Stimulated activated CD4-positive, alpha-beta T cell treated with anti-CD3 and anti-CD28 coated beads, Interleukin-4, amount 100 ng/mL, for 48 hours (primary cell): ENCODE results near the gene ERMAP.
"Not testable (repeated sequence)": the region's sequence is repeated elsewhere in the genome, so short reads cannot be mapped to it uniquely, and the experiment has no call there.

Source experiments
- DNase-seq, 2 donors: peaks; one replicate each; pipeline ENCODE4 v3.0.0-alpha.2; 2020; ENCODE audit warnings: low read depth in 2 of 2

The ERMAP gene

DNA sequence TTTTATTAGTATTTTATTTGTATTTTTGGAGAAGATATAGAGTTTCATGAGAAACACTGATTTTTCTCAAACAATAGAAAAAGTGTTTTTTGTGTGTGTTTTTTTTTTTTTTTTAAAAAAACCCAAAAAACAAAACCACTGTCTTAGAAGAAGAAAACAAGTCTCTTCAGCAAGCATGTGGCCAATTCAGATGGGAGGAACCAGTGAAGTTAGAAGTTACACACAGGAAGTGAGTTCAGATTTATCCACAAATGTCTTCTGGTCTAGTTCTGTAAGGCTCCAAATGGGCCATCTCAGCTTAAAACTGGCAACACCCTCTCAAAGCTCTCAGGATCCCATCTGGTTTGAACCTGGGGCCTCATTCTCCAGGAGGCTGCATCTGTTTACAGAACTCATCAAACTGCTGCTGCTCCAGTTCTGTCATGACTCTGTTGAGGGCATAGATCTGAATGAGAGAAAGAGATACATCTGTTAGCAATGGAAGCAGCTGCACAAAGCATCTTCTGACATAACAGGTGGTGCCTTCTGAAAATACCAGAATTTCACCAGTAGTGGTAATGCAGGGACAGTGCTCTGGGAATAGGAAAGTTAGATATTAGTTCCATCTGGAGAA is 9.8 kb upstream of the ERMAP start:
- DNase-seq = no peak

- DNase-seq = not testable (repeated sequence)
Measured at GRCh38 chr1:42814815-42815214, 2.1 kb upstream of the ERMAP start.

- DNase-seq = no peak
Measured at GRCh38 chr1:42815941-42816584, 859 bp upstream of the ERMAP start.

- no peak for DNase-seq
Measured at GRCh38 chr1:42817440-42817767, 482 bp downstream of the ERMAP start.

DNA sequence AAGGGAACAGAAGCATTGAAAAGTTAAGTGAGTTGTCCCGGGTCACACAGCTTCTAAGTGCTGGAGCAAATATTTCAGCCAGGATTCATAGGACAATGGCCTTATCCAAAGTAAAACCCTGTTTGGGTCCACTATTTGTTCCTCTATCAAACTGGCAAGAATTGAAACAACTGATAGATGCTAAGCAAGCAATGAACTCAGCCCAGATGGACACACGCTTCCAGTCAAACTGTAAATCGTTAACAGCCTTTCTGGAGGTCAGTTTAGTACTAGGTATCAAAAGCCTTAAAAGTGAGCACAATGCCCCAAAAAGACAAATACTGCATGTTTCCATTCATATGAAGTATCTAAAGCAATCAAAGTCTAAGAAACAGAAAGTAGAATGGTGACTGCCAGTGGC is 1.1 kb downstream of the ERMAP start:
- no peak for DNase-seq

- DNase-seq = no peak
Measured at GRCh38 chr1:42820813-42821212, 3.9 kb downstream of the ERMAP start.

GRCh38 chr1:42821690-42822089 is 4.8 kb downstream of the ERMAP start:
- no peak for DNase-seq

GRCh38 chr1:42822800-42823392 is 6.0 kb downstream of the ERMAP start:
- DNase-seq = no peak

DNA sequence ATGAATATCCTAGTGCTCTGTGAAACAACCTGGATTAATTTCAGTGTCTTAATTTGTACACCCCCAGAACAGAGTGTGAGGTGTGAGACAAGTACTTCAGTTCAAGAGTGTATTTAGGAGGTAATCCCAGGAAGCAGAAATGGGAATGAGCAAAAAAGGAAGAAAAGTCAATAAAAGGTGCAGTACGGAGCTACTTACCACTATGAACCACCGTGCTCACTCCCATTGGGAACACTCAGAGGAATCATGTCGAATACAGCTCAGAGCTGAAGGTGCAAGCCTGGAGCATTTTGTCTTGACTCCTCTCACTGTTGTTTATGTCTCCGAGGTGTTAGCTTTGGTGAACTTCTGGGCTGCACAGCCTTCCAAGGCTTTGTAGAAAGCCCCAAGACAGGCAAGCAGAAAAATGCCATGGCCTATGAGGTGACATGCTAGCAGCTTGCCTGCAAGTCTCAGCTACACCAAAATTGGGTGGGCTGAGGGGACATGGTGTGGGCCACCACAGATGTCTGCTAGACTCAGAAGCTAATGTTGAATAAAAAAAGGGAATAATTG is 7.6 kb downstream of the ERMAP start:
- DNase-seq = no peak

DNA sequence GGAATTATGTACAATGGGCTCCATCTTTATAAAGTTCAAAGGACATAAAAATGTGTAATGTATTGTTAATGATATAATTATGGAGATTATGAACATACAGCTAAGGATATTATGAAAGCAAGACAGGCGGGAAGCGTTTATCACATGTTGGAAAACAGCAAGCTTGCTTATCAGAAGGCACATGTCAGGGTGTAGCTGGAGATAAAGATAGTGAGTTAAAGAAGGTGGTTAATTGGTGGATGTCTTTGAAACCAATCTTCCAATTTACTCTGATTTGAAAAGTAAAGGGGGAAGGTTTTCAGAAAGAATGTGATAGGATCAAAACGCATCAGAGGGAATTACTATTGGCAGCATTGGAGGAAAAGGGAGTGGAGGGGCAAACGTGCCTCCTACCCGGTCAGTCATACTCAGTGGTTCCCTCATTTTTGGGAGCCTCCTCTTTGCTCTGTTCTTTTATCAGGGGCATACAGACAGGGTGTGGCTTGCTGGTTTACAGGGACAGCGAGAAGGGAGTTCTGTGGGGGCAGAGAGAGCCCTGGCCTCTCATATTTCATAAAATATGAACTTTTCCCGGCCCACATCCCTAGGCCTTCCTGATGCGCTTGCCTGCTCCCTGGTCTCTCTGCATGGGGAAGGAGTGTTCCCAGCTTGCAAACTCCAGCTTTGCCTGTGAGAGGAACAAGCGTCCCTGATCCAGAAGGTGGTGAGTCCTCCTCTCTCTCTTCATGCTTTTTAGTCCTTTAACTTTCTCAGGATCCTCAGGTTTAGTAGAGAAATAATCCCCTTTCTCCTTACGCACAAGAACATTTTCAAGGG is 8.3 kb downstream of the ERMAP start:
- no peak for DNase-seq

DNA sequence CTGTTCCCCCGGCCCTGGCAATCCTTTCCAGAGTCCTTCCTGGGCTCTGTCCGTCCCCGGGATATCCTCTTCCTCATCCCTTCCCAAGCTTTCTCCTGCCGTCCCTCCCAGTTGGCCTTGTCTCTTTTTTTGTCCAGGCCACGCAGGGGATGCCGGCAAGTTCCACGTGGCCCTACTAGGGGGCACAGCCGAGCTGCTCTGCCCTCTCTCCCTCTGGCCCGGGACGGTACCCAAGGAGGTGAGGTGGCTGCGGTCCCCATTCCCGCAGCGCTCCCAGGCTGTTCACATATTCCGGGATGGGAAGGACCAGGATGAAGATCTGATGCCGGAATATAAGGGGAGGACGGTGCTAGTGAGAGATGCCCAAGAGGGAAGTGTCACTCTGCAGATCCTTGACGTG is 13.7 kb downstream of the ERMAP start:
- DNase-seq = no peak

- DNase-seq = no peak
Measured at GRCh38 chr1:42831273-42831672, 14.4 kb downstream of the ERMAP start.

DNA sequence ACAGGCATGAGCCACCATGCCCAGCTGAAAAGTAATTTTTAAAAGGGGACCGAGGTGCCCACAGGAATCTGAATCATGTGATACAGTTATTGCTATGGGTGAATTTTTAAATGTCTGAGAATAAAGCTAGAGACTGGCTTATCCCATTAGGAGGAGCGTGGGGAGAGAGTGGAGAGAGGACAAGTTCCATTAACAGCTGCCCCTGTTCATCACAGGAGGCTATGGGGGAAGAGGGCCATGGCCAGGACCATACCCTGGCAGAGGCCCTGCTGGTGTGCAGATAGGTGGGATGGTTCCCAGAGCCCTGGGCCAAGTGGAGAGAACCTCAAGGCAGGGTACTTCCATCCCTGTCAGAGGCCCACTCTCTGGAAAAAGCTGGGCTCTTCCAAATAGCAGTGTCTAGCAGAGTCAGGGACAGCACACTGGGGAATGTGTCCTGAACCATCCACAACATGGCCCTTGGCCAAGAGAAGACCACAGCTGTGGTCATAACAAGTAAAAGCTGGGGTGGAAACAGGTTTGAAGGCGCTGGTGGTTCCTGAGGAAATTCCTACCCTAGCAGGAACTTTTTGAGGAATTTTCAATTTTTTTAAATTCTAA is 15.8 kb downstream of the ERMAP start:
- DNase-seq = no peak

DNA sequence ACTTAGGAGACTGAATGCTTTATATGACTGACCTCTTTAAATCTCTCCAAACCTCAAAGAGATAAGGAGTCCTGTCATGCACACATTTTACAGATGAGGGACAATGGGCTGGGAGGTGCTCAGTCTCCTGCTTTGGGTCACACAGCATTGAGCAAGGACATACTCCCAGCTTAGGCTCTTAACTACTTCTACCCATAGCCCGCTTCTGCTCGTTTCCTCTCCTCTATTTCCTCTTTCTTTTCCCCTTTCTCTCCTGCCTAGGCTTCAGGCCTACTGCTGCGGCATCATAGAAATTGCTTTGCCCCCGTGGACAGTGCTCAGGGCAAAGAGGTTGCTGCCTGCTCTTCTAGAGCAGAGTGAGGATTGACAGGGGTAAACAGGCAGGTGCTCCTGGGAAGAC is 17.1 kb downstream of the ERMAP start:
- no peak for DNase-seq

DNA sequence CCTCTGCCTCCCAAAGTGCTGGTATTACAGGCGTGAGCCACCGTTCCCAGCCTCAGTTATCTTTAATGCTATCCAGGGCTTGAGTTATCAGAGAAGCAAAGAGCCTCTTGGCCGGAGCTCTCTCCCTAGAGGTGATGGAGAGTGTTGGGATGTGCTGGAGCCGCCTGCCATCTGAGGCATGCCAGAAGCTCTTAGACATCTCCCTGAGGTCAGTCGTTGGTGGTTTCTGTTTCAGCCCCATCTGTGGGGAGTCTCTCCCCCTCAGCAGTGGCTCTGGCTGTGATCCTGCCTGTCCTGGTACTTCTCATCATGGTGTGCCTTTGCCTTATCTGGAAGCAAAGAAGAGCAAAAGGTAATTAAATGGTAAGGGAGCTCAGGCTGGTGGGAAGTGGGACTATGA is 17.9 kb downstream of the ERMAP start:
- DNase-seq = no peak

- DNase-seq = no peak
Measured at GRCh38 chr1:42835422-42835821, 18.5 kb downstream of the ERMAP start.

- DNase-seq = no peak
Measured at GRCh38 chr1:42837709-42838108, 20.8 kb downstream of the ERMAP start.

GRCh38 chr1:42838482-42839190 is 21.7 kb downstream of the ERMAP start:
- no peak for DNase-seq

GRCh38 chr1:42841010-42841409 is 24.1 kb downstream of the ERMAP start:
- no peak for DNase-seq

DNA sequence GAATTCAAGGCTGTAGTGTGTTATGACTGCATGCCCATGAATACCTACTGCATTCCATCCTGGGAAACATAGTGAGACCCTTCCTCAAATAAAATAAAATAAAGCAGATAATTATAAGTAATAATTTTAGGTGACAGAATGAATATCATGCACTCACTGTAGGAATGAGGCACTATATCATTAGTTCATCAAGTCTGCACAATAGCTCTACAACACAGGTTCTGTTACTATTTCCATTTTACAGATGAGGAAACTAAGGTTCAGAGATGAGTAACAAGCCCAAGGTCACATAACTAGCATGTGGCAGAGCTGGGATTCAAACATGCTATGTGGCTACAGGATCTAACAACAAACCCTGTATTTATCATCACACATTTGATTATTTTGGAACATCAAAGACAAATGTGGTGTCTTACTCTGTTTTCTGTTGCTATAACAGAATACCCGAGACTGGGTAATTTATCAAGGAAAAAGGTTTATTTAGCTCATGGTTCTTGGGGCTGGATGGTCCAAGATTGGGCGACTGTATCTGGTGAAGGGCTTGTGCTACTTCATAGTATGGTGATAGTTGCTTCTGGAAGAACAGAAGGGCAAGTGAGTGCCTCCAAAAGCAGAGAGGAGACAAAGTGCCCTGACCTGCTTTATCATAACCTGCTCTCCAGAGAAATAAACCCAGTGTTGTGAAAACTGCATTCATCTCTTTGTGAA is 24.7 kb downstream of the ERMAP start:
- no peak for DNase-seq
